ENCODE results near the gene ZBTB20. TPM values are rescaled to one million over a fixed set of nuclear protein-coding genes. Genes with fewer than 3 reads are reported as not detected.
A peak's percentile ranks its signal among the peaks of the same experiment; 100 is the strongest.

The ZBTB20 gene
- total RNA-seq, 3 donors from 2014 or later, result 62.9 to 150 (median 109) TPM

DNA sequence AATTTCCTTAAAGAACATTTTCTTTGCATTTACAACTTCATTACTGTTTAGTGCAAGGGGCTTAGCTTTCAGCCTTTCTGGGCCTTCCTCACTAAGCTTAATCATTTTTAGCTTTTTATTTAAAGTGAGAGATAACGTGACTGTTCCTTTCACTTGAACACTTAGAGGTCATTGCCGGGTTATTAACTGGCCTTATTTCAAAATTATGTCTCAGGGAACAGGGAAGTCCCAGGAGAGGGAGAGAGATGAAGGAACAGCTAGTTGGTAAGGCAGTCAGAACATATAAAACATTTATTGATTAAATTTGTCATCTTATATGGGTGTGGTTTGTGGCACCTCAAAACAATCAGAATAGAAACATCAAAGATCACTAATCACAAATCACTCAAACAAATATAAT is 584.5 kb downstream of the ZBTB20 start:
- intact Hi-C loops (cut with DNase I; ENCODE audit: low total_unique reads), result no loop called here
- H3K27me3 ChIP-seq, result no peaks in the 10 kb centered on the region
- TF ChIP-seq POLR2AphosphoS5 (IDR thresholded peaks at IDR 0.05), result no peak
- TF ChIP-seq POLR2A (IDR thresholded peaks at IDR 0.05), result no peak
- no peak for TF ChIP-seq CTCF (IDR thresholded peaks at IDR 0.05)
- DNase-seq (ENCODE audit: low spot score in 2 of 2), result no peak
- no peaks in the 10 kb centered on the region for H3K36me3 ChIP-seq
- H3K9me3 ChIP-seq, result no peaks in the 10 kb centered on the region
- no peaks in the 10 kb centered on the region for H3K4me1 ChIP-seq
- H3K4me3 ChIP-seq, result no peak overlapping the region
- H3K27ac ChIP-seq, result no peak overlapping the region

DNA sequence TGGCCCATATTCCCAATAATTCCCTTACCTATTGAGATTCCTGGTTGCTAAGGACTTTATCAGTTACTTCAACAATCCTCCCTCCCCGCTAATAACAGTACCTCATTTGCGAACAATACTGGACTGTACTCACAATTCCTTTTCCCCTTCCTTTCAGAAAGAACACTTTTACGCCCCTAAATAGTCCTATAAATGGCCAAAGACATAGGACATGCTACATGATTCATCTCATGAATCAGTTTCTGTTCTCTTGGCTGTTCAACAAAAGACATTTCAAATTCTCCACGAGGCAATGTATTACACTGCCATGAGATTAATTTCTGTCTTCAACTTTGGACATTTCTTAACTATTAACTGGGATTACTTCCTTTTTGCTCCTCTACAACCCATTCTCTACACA is 588.8 kb downstream of the ZBTB20 start:
- H3K4me1 ChIP-seq, result no peaks in the 10 kb centered on the region
- H3K27ac ChIP-seq, result peak overlapping the region in 1 of 2 donors; percentile 11
- H3K27me3 ChIP-seq, result no peaks in the 10 kb centered on the region
- no peaks in the 10 kb centered on the region for H3K9me3 ChIP-seq
- intact Hi-C loops (cut with DNase I; ENCODE audit: low total_unique reads), result no loop called here
- no peak overlapping the region for H3K4me3 ChIP-seq
- no peak for DNase-seq (ENCODE audit: low spot score in 2 of 2)
- TF ChIP-seq POLR2A (IDR thresholded peaks at IDR 0.05) (no peak), POLR2AphosphoS5 (IDR thresholded peaks at IDR 0.05) (no peak), CTCF (IDR thresholded peaks at IDR 0.05) (no peak)
- H3K36me3 ChIP-seq, result no peaks in the 10 kb centered on the region

- TF ChIP-seq POLR2AphosphoS5 (IDR thresholded peaks at IDR 0.05) (no peak), POLR2A (IDR thresholded peaks at IDR 0.05) (no peak), CTCF (IDR thresholded peaks at IDR 0.05) (no peak)
- H3K36me3 ChIP-seq, result no peaks in the 10 kb centered on the region
- DNase-seq (ENCODE audit: low spot score in 2 of 2), result no peak
- no peaks in the 10 kb centered on the region for H3K4me1 ChIP-seq
- no peaks in the 10 kb centered on the region for H3K9me3 ChIP-seq
- intact Hi-C loops (cut with DNase I; ENCODE audit: low total_unique reads), result no loop called here
- no peaks in the 10 kb centered on the region for H3K27me3 ChIP-seq
- no peak overlapping the region for H3K4me3 ChIP-seq
- H3K27ac ChIP-seq, result peak overlapping the region in 1 of 2 donors; percentile 11
These were observed 589.3 kb downstream of the ZBTB20 start for GRCh38 chr3:114557791-114558190.

- TF ChIP-seq POLR2AphosphoS5 (IDR thresholded peaks at IDR 0.05) (no peak), CTCF (IDR thresholded peaks at IDR 0.05) (no peak), POLR2A (IDR thresholded peaks at IDR 0.05) (no peak)
- Histone ChIP-seq H3K4me3 (no peak overlapping the region), H3K27me3 (no peaks in the 10 kb centered on the region), H3K27ac (no peak overlapping the region), H3K36me3 (no peaks in the 10 kb centered on the region), H3K9me3 (no peaks in the 10 kb centered on the region), H3K4me1 (no peaks in the 10 kb centered on the region)
- DNase-seq (ENCODE audit: low spot score in 2 of 2), result no peak
- intact Hi-C loops (cut with DNase I; ENCODE audit: low total_unique reads), result no loop called here
These were observed 590.4 kb downstream of the ZBTB20 start for GRCh38 chr3:114556657-114557213.

- H3K4me1 ChIP-seq, result no peaks in the 10 kb centered on the region
- no peak overlapping the region for H3K27ac ChIP-seq
- H3K36me3 ChIP-seq, result no peaks in the 10 kb centered on the region
- no peak overlapping the region for H3K4me3 ChIP-seq
- intact Hi-C loops (cut with DNase I; ENCODE audit: low total_unique reads), result no loop called here
- no peaks in the 10 kb centered on the region for H3K9me3 ChIP-seq
- TF ChIP-seq CTCF (IDR thresholded peaks at IDR 0.05) (no peak), POLR2AphosphoS5 (IDR thresholded peaks at IDR 0.05) (no peak), POLR2A (IDR thresholded peaks at IDR 0.05) (no peak)
- H3K27me3 ChIP-seq, result no peaks in the 10 kb centered on the region
- DNase-seq (ENCODE audit: low spot score in 2 of 2), result no peak
These were observed 592.4 kb downstream of the ZBTB20 start for GRCh38 chr3:114554731-114555130.
